ENCODE results near the gene SHLD1. TPM values are rescaled to one million over a fixed set of nuclear protein-coding genes. Genes with fewer than 3 reads are reported as not detected.
A peak's percentile ranks its signal among the peaks of the same experiment; 100 is the strongest.

Gene SHLD1
- total and polyA plus RNA-seq, 2 donors (not counting 1 experiment from before 2014, with no cell fraction given) = 3.3 to 4.2 TPM

DNA sequence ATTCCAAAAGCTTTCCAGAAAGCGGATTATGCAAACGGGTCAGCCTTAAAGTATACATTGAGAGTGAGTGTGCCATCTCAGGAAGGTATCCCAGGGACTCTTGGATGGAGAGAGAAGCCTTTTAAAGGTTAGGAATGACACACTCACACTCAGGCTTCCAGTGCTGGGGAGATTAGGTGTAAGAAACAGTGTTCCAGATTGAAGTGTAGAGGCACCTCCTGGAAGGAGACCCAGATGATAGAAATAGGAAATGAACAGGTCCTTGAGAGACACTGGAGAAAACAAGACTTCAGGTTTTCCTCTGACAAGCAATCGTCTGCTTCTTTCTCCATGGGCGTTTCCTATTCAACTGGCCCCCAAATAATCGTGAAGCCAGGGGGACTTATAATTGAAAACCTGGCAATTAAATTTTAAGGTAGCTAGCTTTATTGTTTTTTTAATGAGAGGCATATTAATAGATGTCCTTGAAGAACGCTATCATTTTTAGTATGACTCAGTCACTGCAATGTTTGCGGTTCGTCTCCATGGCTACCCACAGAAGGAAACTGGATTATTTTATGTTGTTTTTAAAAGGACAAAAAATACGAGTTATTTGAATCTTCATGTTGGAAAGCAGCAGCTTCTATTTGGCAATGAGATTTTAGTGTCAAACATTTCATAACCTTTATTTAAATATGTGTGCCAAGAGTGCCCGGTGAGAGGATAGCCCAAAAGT, 114.8 kb downstream of the SHLD1 start:
- peaks cover 2% of the 10 kb centered on the region for H3K4me1 ChIP-seq (ENCODE audit: control insufficient read depth, extremely low read depth, insufficient read depth, low read length)
- H3K27ac ChIP-seq (ENCODE audit: insufficient read depth, low read length) = no peak overlapping the region
- no peaks in the 10 kb centered on the region for H3K27me3 ChIP-seq (ENCODE audit: control insufficient read depth, insufficient read depth, low read length)
- DNase-seq (ENCODE audit: low read depth in 2 of 2) = peak; percentile 61 to 66
- H3K36me3 ChIP-seq (ENCODE audit: control insufficient read depth, insufficient read depth, low read length) = no peaks in the 10 kb centered on the region
- H3K4me2 ChIP-seq (ENCODE audit: extremely low read depth, insufficient read depth, low read length) = no peak overlapping the region
- H2AFZ ChIP-seq (ENCODE audit: low read length) = no peak overlapping the region
- H4K20me1 ChIP-seq (ENCODE audit: control insufficient read depth, extremely low read depth, insufficient read depth, low read length) = no peaks in the 10 kb centered on the region
- TF ChIP-seq, protein P1, sequence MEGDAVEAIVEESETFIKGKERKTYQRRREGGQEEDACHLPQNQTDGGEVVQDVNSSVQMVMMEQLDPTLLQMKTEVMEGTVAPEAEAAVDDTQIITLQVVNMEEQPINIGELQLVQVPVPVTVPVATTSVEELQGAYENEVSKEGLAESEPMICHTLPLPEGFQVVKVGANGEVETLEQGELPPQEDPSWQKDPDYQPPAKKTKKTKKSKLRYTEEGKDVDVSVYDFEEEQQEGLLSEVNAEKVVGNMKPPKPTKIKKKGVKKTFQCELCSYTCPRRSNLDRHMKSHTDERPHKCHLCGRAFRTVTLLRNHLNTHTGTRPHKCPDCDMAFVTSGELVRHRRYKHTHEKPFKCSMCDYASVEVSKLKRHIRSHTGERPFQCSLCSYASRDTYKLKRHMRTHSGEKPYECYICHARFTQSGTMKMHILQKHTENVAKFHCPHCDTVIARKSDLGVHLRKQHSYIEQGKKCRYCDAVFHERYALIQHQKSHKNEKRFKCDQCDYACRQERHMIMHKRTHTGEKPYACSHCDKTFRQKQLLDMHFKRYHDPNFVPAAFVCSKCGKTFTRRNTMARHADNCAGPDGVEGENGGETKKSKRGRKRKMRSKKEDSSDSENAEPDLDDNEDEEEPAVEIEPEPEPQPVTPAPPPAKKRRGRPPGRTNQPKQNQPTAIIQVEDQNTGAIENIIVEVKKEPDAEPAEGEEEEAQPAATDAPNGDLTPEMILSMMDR (conservative IDR thresholded peaks at IDR 0.05 in 1 of 2, IDR thresholded peaks at IDR 0.05 in 1 of 2; ENCODE audit: low read depth in 1 of 2, low read length in 2 of 2) = no peak
- TF ChIP-seq EZH2 (IDR thresholded peaks at IDR 0.05; ENCODE audit: low read length, missing control alignments) = no peak
- H3K9ac ChIP-seq (ENCODE audit: insufficient read depth, low read length) = no peak overlapping the region
- no peaks in the 10 kb centered on the region for H3K9me3 ChIP-seq (ENCODE audit: control insufficient read depth, insufficient read depth, low read depth, low read length)
- H3K79me2 ChIP-seq (ENCODE audit: control insufficient read depth, insufficient read depth, low read length) = no peaks in the 10 kb centered on the region
- no peak overlapping the region for H3K4me3 ChIP-seq (replicated peaks in 1 of 4; ENCODE audit: control extremely low read depth in 1 of 4, insufficient read depth in 1 of 4, low read depth in 3 of 4, low read length in 4 of 4)

DNA sequence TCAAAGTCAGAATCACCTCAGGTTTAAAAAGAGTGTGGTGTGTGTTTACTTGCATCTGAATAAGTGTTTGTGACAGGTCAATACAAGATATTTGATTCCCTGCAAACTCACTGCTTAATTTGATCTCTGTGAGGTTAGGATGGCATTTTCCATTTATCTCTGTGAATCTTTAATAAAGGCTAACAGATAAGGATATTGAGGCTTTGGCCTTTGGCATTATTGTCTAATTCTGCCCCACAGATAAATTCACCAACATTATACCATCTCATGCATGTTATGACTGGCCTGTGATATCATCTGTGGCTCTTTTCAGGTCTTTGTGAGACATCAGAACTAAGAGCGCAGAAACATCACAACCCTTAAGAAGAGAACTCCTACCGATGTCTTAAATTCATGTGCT, 115.4 kb downstream of the SHLD1 start:
- Histone ChIP-seq H3K4me2 (ENCODE audit: extremely low read depth, insufficient read depth, low read length) (no peak overlapping the region), H3K9ac (ENCODE audit: insufficient read depth, low read length) (no peak overlapping the region)

DNA sequence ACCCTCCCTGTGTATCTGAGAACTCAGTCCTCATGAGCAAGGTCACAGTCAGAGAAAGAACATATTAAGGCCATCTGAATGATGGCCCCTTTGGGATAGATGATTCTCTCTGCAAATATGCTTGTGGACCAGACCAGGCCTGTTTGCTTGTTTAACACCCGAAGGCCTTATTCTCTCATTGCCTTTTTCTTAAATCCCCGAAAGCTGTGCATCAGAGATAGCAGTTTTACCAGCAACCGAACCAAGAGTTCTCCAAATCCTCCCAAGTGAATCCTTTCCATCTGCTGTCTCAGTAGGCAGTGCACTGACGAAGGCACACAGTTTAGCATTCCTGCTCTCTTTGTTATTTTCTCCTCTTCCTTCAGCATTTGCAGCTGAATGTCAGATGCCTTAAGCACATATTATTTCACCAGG, 120.4 kb downstream of the SHLD1 start:
- H3K27ac ChIP-seq (ENCODE audit: insufficient read depth, low read length) = no peak overlapping the region
- H2AFZ ChIP-seq (ENCODE audit: low read length) = no peak overlapping the region
- no peaks in the 10 kb centered on the region for H3K36me3 ChIP-seq (ENCODE audit: control insufficient read depth, insufficient read depth, low read length)
- no peak overlapping the region for H3K4me3 ChIP-seq (replicated peaks in 1 of 4; ENCODE audit: control extremely low read depth in 1 of 4, insufficient read depth in 1 of 4, low read depth in 3 of 4, low read length in 4 of 4)
- no peaks in the 10 kb centered on the region for H3K27me3 ChIP-seq (ENCODE audit: control insufficient read depth, insufficient read depth, low read length)
- H4K20me1 ChIP-seq (ENCODE audit: control insufficient read depth, extremely low read depth, insufficient read depth, low read length) = no peaks in the 10 kb centered on the region
- no peak overlapping the region for H3K4me2 ChIP-seq (ENCODE audit: extremely low read depth, insufficient read depth, low read length)
- H3K9ac ChIP-seq (ENCODE audit: insufficient read depth, low read length) = no peak overlapping the region
- no peaks in the 10 kb centered on the region for H3K9me3 ChIP-seq (ENCODE audit: control insufficient read depth, insufficient read depth, low read depth, low read length)
- H3K4me1 ChIP-seq (ENCODE audit: control insufficient read depth, extremely low read depth, insufficient read depth, low read length) = no peaks in the 10 kb centered on the region
- DNase-seq (ENCODE audit: low read depth in 2 of 2) = no peak
- TF ChIP-seq, protein P1 (conservative IDR thresholded peaks at IDR 0.05 in 1 of 2, IDR thresholded peaks at IDR 0.05 in 1 of 2; ENCODE audit: low read depth in 1 of 2, low read length in 2 of 2) = no peak
- TF ChIP-seq EZH2 (IDR thresholded peaks at IDR 0.05; ENCODE audit: low read length, missing control alignments) = no peak
- H3K79me2 ChIP-seq (ENCODE audit: control insufficient read depth, insufficient read depth, low read length) = no peaks in the 10 kb centered on the region

More for the DNA sequence above, 115.4 kb downstream of the SHLD1 start:
- H4K20me1 ChIP-seq (ENCODE audit: control insufficient read depth, extremely low read depth, insufficient read depth, low read length) = no peaks in the 10 kb centered on the region
- TF ChIP-seq, protein P1 (conservative IDR thresholded peaks at IDR 0.05 in 1 of 2, IDR thresholded peaks at IDR 0.05 in 1 of 2; ENCODE audit: low read depth in 1 of 2, low read length in 2 of 2) = no peak
- TF ChIP-seq EZH2 (IDR thresholded peaks at IDR 0.05; ENCODE audit: low read length, missing control alignments) = no peak
- no peaks in the 10 kb centered on the region for H3K9me3 ChIP-seq (ENCODE audit: control insufficient read depth, insufficient read depth, low read depth, low read length)
- no peaks in the 10 kb centered on the region for H3K79me2 ChIP-seq (ENCODE audit: control insufficient read depth, insufficient read depth, low read length)
- no peak overlapping the region for H3K4me3 ChIP-seq (replicated peaks in 1 of 4; ENCODE audit: control extremely low read depth in 1 of 4, insufficient read depth in 1 of 4, low read depth in 3 of 4, low read length in 4 of 4)
- DNase-seq (ENCODE audit: low read depth in 2 of 2) = no peak
- H3K27ac ChIP-seq (ENCODE audit: insufficient read depth, low read length) = no peak overlapping the region
- H3K36me3 ChIP-seq (ENCODE audit: control insufficient read depth, insufficient read depth, low read length) = no peaks in the 10 kb centered on the region
- peaks cover 2% of the 10 kb centered on the region for H3K4me1 ChIP-seq (ENCODE audit: control insufficient read depth, extremely low read depth, insufficient read depth, low read length)
- H3K27me3 ChIP-seq (ENCODE audit: control insufficient read depth, insufficient read depth, low read length) = no peaks in the 10 kb centered on the region
- H2AFZ ChIP-seq (ENCODE audit: low read length) = no peak overlapping the region
